GM18520 (cell line): Measurements from ENCODE around the gene MTUS2.
"Not testable (repeated sequence)": the region's sequence is repeated elsewhere in the genome, so short reads cannot be mapped to it uniquely, and the experiment has no call there.

Experiments
- ATAC-seq: cut with Tn5 transposase; IDR thresholded peaks from one replicate; pipeline ENCODE4 v1.9.1; 2021; ENCODE audit not compliant: unreplicated experiment

Gene MTUS2

GRCh38 chr13:29210676-29211075 is 390.5 kb downstream of the MTUS2 start:
- ATAC-seq, result no peak

- ATAC-seq, result not testable (repeated sequence)
These were observed 391.0 kb downstream of the MTUS2 start for GRCh38 chr13:29211162-29211561.

- no peak for ATAC-seq
These were observed 402.3 kb downstream of the MTUS2 start for GRCh38 chr13:29222458-29222857.

- no peak for ATAC-seq
These were observed 404.1 kb downstream of the MTUS2 start for GRCh38 chr13:29224206-29224605.

- no peak for ATAC-seq
These were observed 407.4 kb downstream of the MTUS2 start for GRCh38 chr13:29227576-29227975.

- ATAC-seq, result no peak
These were observed 410.2 kb downstream of the MTUS2 start for GRCh38 chr13:29230299-29230845.

GRCh38 chr13:29239653-29240525 is 419.8 kb downstream of the MTUS2 start:
- no peak for ATAC-seq

- ATAC-seq, result no peak
These were observed 434.7 kb downstream of the MTUS2 start for GRCh38 chr13:29254626-29255370.

- ATAC-seq, result no peak
These were observed 435.4 kb downstream of the MTUS2 start for GRCh38 chr13:29255567-29255966.

- ATAC-seq, result no peak
These were observed 440.5 kb downstream of the MTUS2 start for GRCh38 chr13:29260684-29261083.

GRCh38 chr13:29266261-29266660 is 446.1 kb downstream of the MTUS2 start:
- ATAC-seq, result no peak

GRCh38 chr13:29266756-29267733 is 446.9 kb downstream of the MTUS2 start:
- ATAC-seq, result no peak

GRCh38 chr13:29270271-29270985 is 450.3 kb downstream of the MTUS2 start:
- ATAC-seq, result no peak

GRCh38 chr13:29271606-29272005 is 451.5 kb downstream of the MTUS2 start:
- no peak for ATAC-seq

GRCh38 chr13:29279356-29280254 is 459.5 kb downstream of the MTUS2 start:
- no peak for ATAC-seq

GRCh38 chr13:29281932-29282495 is 461.9 kb downstream of the MTUS2 start:
- no peak for ATAC-seq

GRCh38 chr13:29284726-29285125 is 464.6 kb downstream of the MTUS2 start:
- ATAC-seq, result no peak

GRCh38 chr13:29287237-29287636 is 467.1 kb downstream of the MTUS2 start:
- no peak for ATAC-seq

- ATAC-seq, result no peak
These were observed 471.9 kb downstream of the MTUS2 start for GRCh38 chr13:29292045-29292444.
